Caco-2 (cell line): ENCODE measurements around the gene LRRC73. TPM values are rescaled to one million over a fixed set of nuclear protein-coding genes. Genes with fewer than 3 reads are reported as not detected.

Experiments used
- BruUV-seq: library from RNA; stranded (reverse); fragments of 400-500 nt; replicated peaks from 2 replicates; lab custom pipeline; 2021; lab: Mats Ljungman, UMichigan
- CTCF ChIA-PET: fragments of 300-600 bp; sonication (Branson Sonifier 250); formaldehyde crosslinking; loops from one replicate; lab custom pipeline; 2022; ENCODE audit warnings: antibody characterized with exemption; lab: Charles Lee
- POLR2A ChIA-PET: fragments of 300-600 bp; sonication (Branson Sonifier 250); formaldehyde crosslinking; loops from one replicate; lab custom pipeline; 2022; ENCODE audit warnings: antibody characterized with exemption; lab: Charles Lee
- DNase-seq, 2 experiments: peaks; one replicate each; pipeline versions ENCODE4 v3.0.0 to v3.0.0-alpha.2; 2020 to 2022
- H3K27me3 ChIP-seq: replicated peaks from 2 replicates; pipeline ENCODE4 v1.6.0; 2011; ENCODE audit warnings: low read length; ENCODE audit not compliant: control insufficient read depth, insufficient read depth
- H3K36me3 ChIP-seq: 2 replicates; pipeline ENCODE4 v1.5.1; 2011; ENCODE audit warnings: low read length; ENCODE audit not compliant: control insufficient read depth, insufficient read depth
- H3K4me1 ChIP-seq: fragments of 250-450 bp; sonication (Bioruptor Pico); 2 replicates; pipeline ENCODE4 v1.5.1; 2020; ENCODE audit warnings: mild to moderate bottlenecking
- H3K4me3 ChIP-seq: 2 replicates; pipeline ENCODE4 v1.5.1; 2011; ENCODE audit warnings: low read depth, mild to moderate bottlenecking, control low read depth, low read length
- H3K9me3 ChIP-seq: fragments of 250-450 bp; sonication (Bioruptor Pico); 2 replicates; pipeline ENCODE4 v1.5.1; 2020; ENCODE audit warnings: mild to moderate bottlenecking, moderate library complexity
- H3K27ac Mint-ChIP-seq: one replicate; pipeline ENCODE4 v1.8.0; 2022; ENCODE audit warnings: mixed read lengths; ENCODE audit not compliant: unreplicated experiment
- H3K27me3 Mint-ChIP-seq: one replicate; pipeline ENCODE4 v1.8.0; 2022; ENCODE audit warnings: mixed read lengths; ENCODE audit not compliant: insufficient read depth, unreplicated experiment
- H3K36me3 Mint-ChIP-seq: one replicate; pipeline ENCODE4 v1.8.0; 2022; ENCODE audit warnings: mild to moderate bottlenecking, mixed read lengths; ENCODE audit not compliant: insufficient read depth, unreplicated experiment
- H3K4me1 Mint-ChIP-seq: one replicate; pipeline ENCODE4 v1.8.0; 2022; ENCODE audit warnings: low read depth, mixed read lengths; ENCODE audit not compliant: unreplicated experiment
- H3K4me3 Mint-ChIP-seq: one replicate; pipeline ENCODE4 v1.8.0; 2022; ENCODE audit warnings: mild to moderate bottlenecking, moderate library complexity, mixed read lengths; ENCODE audit not compliant: unreplicated experiment
- H3K9me3 Mint-ChIP-seq: one replicate; pipeline ENCODE4 v1.8.0; 2022; ENCODE audit warnings: mixed read lengths; ENCODE audit not compliant: unreplicated experiment
- CTCF ChIP-seq, 2 experiments: fragments of 200-600 bp in 1 of 2; IDR thresholded peaks; 1 replicate in 1 of 2; 2 replicates in 1 of 2; pipeline versions ENCODE4 v1.5.1 to v1.8.0; 2011 to 2022; ENCODE audit warnings: antibody characterized with exemption in 1 of 2, control low read depth in 1 of 2, inconsistent platforms in 1 of 2, low read depth in 1 of 2, low read length in 1 of 2, mild to moderate bottlenecking in 1 of 2, moderate library complexity in 1 of 2; ENCODE audit not compliant: insufficient read depth in 1 of 2, severe bottlenecking in 1 of 2, unreplicated experiment in 1 of 2
- intact Hi-C: fragments of 100-400 bp; cut with micrococcal nuclease; formaldehyde crosslinking; loops from one replicate; pipeline ENCODE4 v1.10.0; 2022; ENCODE audit not compliant: unreplicated experiment
- total RNA-seq: library from RNA; stranded (reverse); gene quantifications from 2 replicates; pipeline ENCODE4 v1.2.3, GENCODE V29; 2022

LRRC73 gene
- total RNA-seq, 1 experiment from 2014 or later: 0.14 TPM

GRCh38 chr6:43471399-43471798 lies 38.7 kb downstream of the LRRC73 start:
- no peaks in the 10 kb centered on the region for H3K9me3 ChIP-seq
- ChIA-PET POLR2A (no interaction called here), CTCF (interaction anchor here (0.7 kb wide), 1 partner anchor 50 kb away, joined by 3 read pairs; no protein-coding TSS in a partner anchor)
- Mint-ChIP-seq H3K27ac (no peak overlapping the region), H3K36me3 (no peaks in the 10 kb centered on the region), H3K4me1 (peaks cover 2% of the 10 kb centered on the region), H3K4me3 (no peak overlapping the region), H3K9me3 (no peaks in the 10 kb centered on the region), H3K27me3 (no peaks in the 10 kb centered on the region)
- H3K36me3 ChIP-seq: no peaks in the 10 kb centered on the region
- intact Hi-C loops: no loop called here
- no peak for TF ChIP-seq CTCF (IDR thresholded peaks at IDR 0.05; ENCODE audit: insufficient read depth in 1 of 2, low read depth in 1 of 2, low read length in 1 of 2, severe bottlenecking in 1 of 2, unreplicated experiment in 1 of 2)
- H3K27me3 ChIP-seq: no peaks in the 10 kb centered on the region
- BruUV-seq: no TSS peak
- no peak for DNase-seq
- H3K4me1 ChIP-seq: 0 out of 2 replicates have a peak, but pooled peaks cover under 1% of the 10 kb centered on the region
- H3K4me3 ChIP-seq: no peak overlapping the region

- Histone ChIP-seq H3K4me3 (no peak overlapping the region), H3K27me3 (no peaks in the 10 kb centered on the region), H3K9me3 (no peaks in the 10 kb centered on the region), H3K36me3 (no peaks in the 10 kb centered on the region), H3K4me1 (no peaks in the 10 kb centered on the region)
- no TSS peak for BruUV-seq
- TF ChIP-seq CTCF (IDR thresholded peaks at IDR 0.05; ENCODE audit: insufficient read depth in 1 of 2, low read depth in 1 of 2, low read length in 1 of 2, severe bottlenecking in 1 of 2, unreplicated experiment in 1 of 2): no peak
- Mint-ChIP-seq H3K36me3 (no peaks in the 10 kb centered on the region), H3K4me1 (no peaks in the 10 kb centered on the region), H3K4me3 (no peak overlapping the region), H3K9me3 (no peaks in the 10 kb centered on the region), H3K27me3 (no peaks in the 10 kb centered on the region), H3K27ac (no peak overlapping the region)
- DNase-seq: no peak
- POLR2A ChIA-PET: interaction anchor here (0.7 kb wide), 1 partner anchor 27 kb away, joined by 4 read pairs; no protein-coding TSS in a partner anchor
- CTCF ChIA-PET: interaction anchor here (0.7 kb wide), 1 partner anchor 101 kb away, joined by 6 read pairs; the partner anchor contains the start of gene ZNF318
- intact Hi-C loops: no loop called here
Measured at GRCh38 chr6:43469947-43470346, 40.2 kb downstream of the LRRC73 start.

GRCh38 chr6:43468748-43469681 lies 41.1 kb downstream of the LRRC73 start:
- intact Hi-C loops: no loop called here
- POLR2A ChIA-PET: no interaction called here
- DNase-seq: no peak
- Mint-ChIP-seq H3K4me1 (no peaks in the 10 kb centered on the region), H3K4me3 (no peak overlapping the region), H3K27me3 (no peaks in the 10 kb centered on the region), H3K27ac (no peak overlapping the region), H3K36me3 (no peaks in the 10 kb centered on the region), H3K9me3 (no peaks in the 10 kb centered on the region)
- H3K4me3 ChIP-seq: no peak overlapping the region
- TF ChIP-seq CTCF (IDR thresholded peaks at IDR 0.05; ENCODE audit: insufficient read depth in 1 of 2, low read depth in 1 of 2, low read length in 1 of 2, severe bottlenecking in 1 of 2, unreplicated experiment in 1 of 2): no peak
- no TSS peak for BruUV-seq
- H3K4me1 ChIP-seq: no peaks in the 10 kb centered on the region
- no peaks in the 10 kb centered on the region for H3K36me3 ChIP-seq
- CTCF ChIA-PET: no interaction called here
- no peaks in the 10 kb centered on the region for H3K9me3 ChIP-seq
- no peaks in the 10 kb centered on the region for H3K27me3 ChIP-seq
